Measurements from ENCODE around the gene LRRC1.

Gene LRRC1

GRCh38 chr6:53818858-53819609 is 24.2 kb downstream of the LRRC1 start:
- no peak overlapping the region for H3K4me2 ChIP-seq (ENCODE audit: low read length)
- H4K5ac ChIP-seq (ENCODE audit: low read length): no peak overlapping the region
- H2BK120ac ChIP-seq (ENCODE audit: low read depth, low read length): no peak overlapping the region
- no peaks in the 10 kb centered on the region for H3K79me2 ChIP-seq (ENCODE audit: control insufficient read depth, insufficient read depth, low read length)
- no peaks in the 10 kb centered on the region for H3K4me1 ChIP-seq (ENCODE audit: control insufficient read depth, low read depth, low read length)
- H3K79me1 ChIP-seq (ENCODE audit: low read length): peaks cover 2% of the 10 kb centered on the region
- H2AK5ac ChIP-seq (ENCODE audit: low read length): no peak overlapping the region
- H3K9ac ChIP-seq (ENCODE audit: low read length): no peak overlapping the region
- no peak overlapping the region for H3K27ac ChIP-seq (ENCODE audit: low read depth, low read length)
- no CpG with 5 or more reads among the region's 3 CpGs for WGBS (ENCODE audit: extremely low coverage, insufficient coverage, low lambda C conversion rate)
- H3K23ac ChIP-seq (ENCODE audit: low read length): no peak overlapping the region
- no peak overlapping the region for H4K8ac ChIP-seq (ENCODE audit: low read depth, low read length)
- H2BK15ac ChIP-seq (replicated peaks; ENCODE audit: low read depth): no peak overlapping the region
- no peak overlapping the region for H3K4ac ChIP-seq (ENCODE audit: low read depth, low read length)
- H3K36me3 ChIP-seq (ENCODE audit: control insufficient read depth, insufficient read depth, low read length): no peaks in the 10 kb centered on the region
- no peak overlapping the region for H3K18ac ChIP-seq (ENCODE audit: low read length)
- no peak overlapping the region for H3K56ac ChIP-seq (ENCODE audit: low read length)
- no peak for DNase-seq
- no peak overlapping the region for H2BK5ac ChIP-seq (ENCODE audit: low read length)
- H3K4me3 ChIP-seq (ENCODE audit: low read length): no peak overlapping the region
- no peaks in the 10 kb centered on the region for H3K27me3 ChIP-seq (ENCODE audit: insufficient read depth, low read length, poor library complexity)

DNA sequence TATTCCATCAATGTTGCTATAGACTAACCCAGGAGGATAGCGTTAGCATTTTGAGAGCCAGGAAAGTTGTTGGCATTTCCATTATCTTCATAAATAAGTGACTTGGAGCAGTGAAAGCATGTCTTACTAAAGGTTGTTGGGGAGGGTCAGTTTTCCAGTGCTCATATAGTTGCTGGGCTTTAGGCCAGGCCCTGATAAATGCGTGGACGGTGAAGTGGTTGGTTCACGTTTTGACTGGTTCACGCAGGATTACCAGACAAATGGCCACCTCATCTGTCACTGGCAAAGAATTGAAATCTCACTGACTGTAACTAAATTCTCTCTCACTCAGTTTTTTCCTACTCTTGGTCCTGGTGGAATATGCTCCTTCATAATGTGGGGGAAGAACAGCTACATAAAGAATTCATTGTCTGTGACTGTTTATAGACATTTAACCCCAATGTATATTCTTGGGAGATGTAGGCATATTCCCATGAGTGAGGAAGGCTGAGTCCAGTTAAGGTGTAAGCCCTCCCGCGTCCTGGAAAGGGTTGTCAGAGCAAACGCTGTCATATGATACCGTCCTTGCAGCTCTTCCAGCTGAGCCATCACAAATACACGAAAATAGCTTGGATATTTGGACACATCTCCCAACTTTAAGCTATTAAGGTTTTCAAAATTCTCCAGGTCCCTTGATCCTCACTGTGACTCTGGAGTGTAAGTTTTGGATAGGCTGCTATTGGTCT is 27.8 kb downstream of the LRRC1 start:
- no peak overlapping the region for H3K27ac ChIP-seq (ENCODE audit: low read depth, low read length)
- H3K4me2 ChIP-seq (ENCODE audit: low read length): no peak overlapping the region
- no peak overlapping the region for H3K4me3 ChIP-seq (ENCODE audit: low read length)
- no peaks in the 10 kb centered on the region for H3K27me3 ChIP-seq (ENCODE audit: insufficient read depth, low read length, poor library complexity)
- no peak overlapping the region for H3K18ac ChIP-seq (ENCODE audit: low read length)
- H2BK120ac ChIP-seq (ENCODE audit: low read depth, low read length): no peak overlapping the region
- no peak for DNase-seq
- H2AK5ac ChIP-seq (ENCODE audit: low read length): no peak overlapping the region
- H3K9ac ChIP-seq (ENCODE audit: low read length): no peak overlapping the region
- H4K5ac ChIP-seq (ENCODE audit: low read length): no peak overlapping the region
- H3K79me1 ChIP-seq (ENCODE audit: low read length): peaks cover 2% of the 10 kb centered on the region
- H3K56ac ChIP-seq (ENCODE audit: low read length): no peak overlapping the region
- no peaks in the 10 kb centered on the region for H3K36me3 ChIP-seq (ENCODE audit: control insufficient read depth, insufficient read depth, low read length)
- H3K79me2 ChIP-seq (ENCODE audit: control insufficient read depth, insufficient read depth, low read length): no peaks in the 10 kb centered on the region
- no peak overlapping the region for H4K8ac ChIP-seq (ENCODE audit: low read depth, low read length)
- H2BK15ac ChIP-seq (replicated peaks; ENCODE audit: low read depth): no peak overlapping the region
- no CpG with 5 or more reads among the region's 10 CpGs for WGBS (ENCODE audit: extremely low coverage, insufficient coverage, low lambda C conversion rate)
- H3K23ac ChIP-seq (ENCODE audit: low read length): no peak overlapping the region
- no peak overlapping the region for H3K4ac ChIP-seq (ENCODE audit: low read depth, low read length)
- H2BK5ac ChIP-seq (ENCODE audit: low read length): no peak overlapping the region
- no peaks in the 10 kb centered on the region for H3K4me1 ChIP-seq (ENCODE audit: control insufficient read depth, low read depth, low read length)

GRCh38 chr6:53824714-53825113 is 29.9 kb downstream of the LRRC1 start:
- Histone ChIP-seq H2AK5ac (ENCODE audit: low read length) (no peak overlapping the region), H3K23ac (ENCODE audit: low read length) (no peak overlapping the region), H3K4me2 (ENCODE audit: low read length) (no peak overlapping the region), H3K79me1 (ENCODE audit: low read length) (peaks cover 4% of the 10 kb centered on the region), H3K4ac (ENCODE audit: low read depth, low read length) (no peak overlapping the region), H4K5ac (ENCODE audit: low read length) (no peak overlapping the region), H3K79me2 (ENCODE audit: control insufficient read depth, insufficient read depth, low read length) (peaks cover 2% of the 10 kb centered on the region), H3K9ac (ENCODE audit: low read length) (no peak overlapping the region), H3K4me1 (ENCODE audit: control insufficient read depth, low read depth, low read length) (peaks cover under 1% of the 10 kb centered on the region), H3K27ac (ENCODE audit: low read depth, low read length) (no peak overlapping the region), H2BK15ac (replicated peaks; ENCODE audit: low read depth) (no peak overlapping the region), H4K8ac (ENCODE audit: low read depth, low read length) (no peak overlapping the region), H2BK5ac (ENCODE audit: low read length) (no peak overlapping the region), H3K56ac (ENCODE audit: low read length) (no peak overlapping the region), H3K4me3 (ENCODE audit: low read length) (no peak overlapping the region), H3K36me3 (ENCODE audit: control insufficient read depth, insufficient read depth, low read length) (no peaks in the 10 kb centered on the region), H3K18ac (ENCODE audit: low read length) (no peak overlapping the region), H2BK120ac (ENCODE audit: low read depth, low read length) (no peak overlapping the region), H3K27me3 (ENCODE audit: insufficient read depth, low read length, poor library complexity) (no peaks in the 10 kb centered on the region)
- no peak for DNase-seq
- WGBS (ENCODE audit: extremely low coverage, insufficient coverage, low lambda C conversion rate): no CpG with 5 or more reads among the region's 1 CpG

DNA sequence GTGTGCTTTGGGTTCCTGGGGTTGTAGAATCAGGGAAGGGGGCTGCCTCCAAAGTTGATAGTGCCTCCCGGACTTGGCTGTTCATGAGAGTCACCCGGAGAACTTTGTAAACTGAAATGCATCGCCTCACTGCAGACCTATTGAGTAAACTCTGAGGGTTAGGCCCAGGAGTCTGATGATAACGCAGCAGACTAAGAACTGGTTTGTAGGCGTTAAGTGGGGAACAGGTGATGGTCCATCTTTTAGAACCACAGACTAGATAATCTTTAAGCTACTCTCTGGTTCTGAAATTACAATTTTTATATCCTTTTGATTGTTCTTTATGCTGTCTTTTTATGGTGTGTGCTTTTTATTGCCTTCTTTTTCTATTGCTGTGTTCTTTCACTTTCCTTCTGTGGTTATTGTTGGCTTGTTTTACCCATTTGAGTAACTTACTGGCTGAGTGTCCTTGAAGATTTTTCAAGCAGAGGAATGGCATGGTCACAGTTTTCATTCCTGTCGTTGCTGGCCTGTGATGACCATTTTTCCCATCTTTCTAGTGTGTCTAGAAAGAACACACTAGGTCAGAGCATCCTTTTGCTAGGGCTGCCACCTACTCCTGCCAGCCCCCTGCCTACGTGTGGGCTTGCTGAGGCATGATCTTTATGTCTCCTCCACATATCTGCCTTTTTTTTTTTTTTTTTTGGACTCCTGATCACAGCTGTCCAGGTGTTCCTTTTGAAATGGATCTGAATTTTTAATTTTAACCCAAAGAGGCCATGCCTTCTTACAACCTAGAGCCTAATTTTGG is 30.9 kb downstream of the LRRC1 start:
- peaks cover 2% of the 10 kb centered on the region for H3K79me2 ChIP-seq (ENCODE audit: control insufficient read depth, insufficient read depth, low read length)
- H3K36me3 ChIP-seq (ENCODE audit: control insufficient read depth, insufficient read depth, low read length): no peaks in the 10 kb centered on the region
- no peak overlapping the region for H2BK120ac ChIP-seq (ENCODE audit: low read depth, low read length)
- H3K56ac ChIP-seq (ENCODE audit: low read length): no peak overlapping the region
- H4K8ac ChIP-seq (ENCODE audit: low read depth, low read length): no peak overlapping the region
- no peak overlapping the region for H4K5ac ChIP-seq (ENCODE audit: low read length)
- H3K9ac ChIP-seq (ENCODE audit: low read length): no peak overlapping the region
- H3K27ac ChIP-seq (ENCODE audit: low read depth, low read length): no peak overlapping the region
- no peak overlapping the region for H3K23ac ChIP-seq (ENCODE audit: low read length)
- no peak overlapping the region for H3K18ac ChIP-seq (ENCODE audit: low read length)
- no CpG with 5 or more reads among the region's 7 CpGs for WGBS (ENCODE audit: extremely low coverage, insufficient coverage, low lambda C conversion rate)
- no peak for DNase-seq
- no peak overlapping the region for H3K4ac ChIP-seq (ENCODE audit: low read depth, low read length)
- H2BK5ac ChIP-seq (ENCODE audit: low read length): no peak overlapping the region
- H3K27me3 ChIP-seq (ENCODE audit: insufficient read depth, low read length, poor library complexity): no peaks in the 10 kb centered on the region
- no peak overlapping the region for H2BK15ac ChIP-seq (replicated peaks; ENCODE audit: low read depth)
- H3K4me2 ChIP-seq (ENCODE audit: low read length): no peak overlapping the region
- H3K4me1 ChIP-seq (ENCODE audit: control insufficient read depth, low read depth, low read length): peaks cover 4% of the 10 kb centered on the region
- peaks cover 6% of the 10 kb centered on the region for H3K79me1 ChIP-seq (ENCODE audit: low read length)
- no peak overlapping the region for H2AK5ac ChIP-seq (ENCODE audit: low read length)
- H3K4me3 ChIP-seq (ENCODE audit: low read length): no peak overlapping the region

GRCh38 chr6:53827531-53827930 is 32.7 kb downstream of the LRRC1 start:
- no peak overlapping the region for H3K9ac ChIP-seq (ENCODE audit: low read length)
- no peaks in the 10 kb centered on the region for H3K27me3 ChIP-seq (ENCODE audit: insufficient read depth, low read length, poor library complexity)
- WGBS (ENCODE audit: extremely low coverage, insufficient coverage, low lambda C conversion rate): no CpG with 5 or more reads among the region's 1 CpG
- no peak overlapping the region for H2BK120ac ChIP-seq (ENCODE audit: low read depth, low read length)
- H3K36me3 ChIP-seq (ENCODE audit: control insufficient read depth, insufficient read depth, low read length): no peaks in the 10 kb centered on the region
- H3K18ac ChIP-seq (ENCODE audit: low read length): no peak overlapping the region
- H3K79me1 ChIP-seq (ENCODE audit: low read length): peaks cover 6% of the 10 kb centered on the region
- H2BK5ac ChIP-seq (ENCODE audit: low read length): no peak overlapping the region
- no peak overlapping the region for H2BK15ac ChIP-seq (replicated peaks; ENCODE audit: low read depth)
- no peak overlapping the region for H3K56ac ChIP-seq (ENCODE audit: low read length)
- no peak overlapping the region for H4K8ac ChIP-seq (ENCODE audit: low read depth, low read length)
- H4K5ac ChIP-seq (ENCODE audit: low read length): no peak overlapping the region
- H3K27ac ChIP-seq (ENCODE audit: low read depth, low read length): no peak overlapping the region
- H3K4me3 ChIP-seq (ENCODE audit: low read length): no peak overlapping the region
- no peak overlapping the region for H3K4ac ChIP-seq (ENCODE audit: low read depth, low read length)
- H3K79me2 ChIP-seq (ENCODE audit: control insufficient read depth, insufficient read depth, low read length): peaks cover 2% of the 10 kb centered on the region
- peaks cover 4% of the 10 kb centered on the region for H3K4me1 ChIP-seq (ENCODE audit: control insufficient read depth, low read depth, low read length)
- H2AK5ac ChIP-seq (ENCODE audit: low read length): no peak overlapping the region
- no peak for DNase-seq
- H3K4me2 ChIP-seq (ENCODE audit: low read length): no peak overlapping the region
- no peak overlapping the region for H3K23ac ChIP-seq (ENCODE audit: low read length)

Data from mesendoderm (in vitro differentiated cells).